K562 (cell line): ENCODE results near the gene MARCHF9. TPM values are rescaled to one million over a fixed set of nuclear protein-coding genes. Genes with fewer than 3 reads are reported as not detected.

Experiments used
- ATAC-seq: fragments of 200-7000 bp; cut with Tn5 transposase; 3 replicates; pipeline ENCODE4 v1.9.1; 2020; ENCODE audit warnings: moderate library complexity
- BruUV-seq: library from RNA; stranded (reverse); fragments of 400-500 nt; replicated peaks from 2 replicates; lab custom pipeline; 2021; lab: Mats Ljungman, UMichigan
- CTCF ChIA-PET: fragments of 300-600 bp; formaldehyde crosslinking; extraction: SDS; loops from one replicate; lab custom pipeline; 2021; ENCODE audit warnings: low intra/inter-chr PET ratio; lab: Yijun Ruan, JAX
- POLR2A ChIA-PET: fragments of 300-600, 350-650 bp; sonication (Branson Sonifier 250); formaldehyde crosslinking; extraction: SDS; loops from one replicate; lab custom pipeline; 2021; ENCODE audit warnings: antibody characterized with exemption, inconsistent platforms; lab: Yijun Ruan, JAX
- DNase-seq, 4 experiments: peaks; one replicate each; pipeline versions ENCODE4 v3.0.0 to v3.0.0-alpha.2; 2011 to 2018; ENCODE audit warnings: low spot score in 3 of 4, mixed read lengths in 3 of 4; ENCODE audit errors: extremely low read depth in 1 of 4
- FAIRE-seq: peaks from 2 replicates; lab custom pipeline; 2011; peaks lifted over from hg19 to GRCh38; lab: Jason Lieb, UNC
- H2AFZ ChIP-seq: 2 replicates; pipeline ENCODE4 v1.6.0; 2011; ENCODE audit warnings: low read depth, low read length, control low read depth, inconsistent platforms
- H3K27ac ChIP-seq: fragments of 200-600 bp; 3 replicates; pipeline ENCODE4 v1.8.0; 2011; ENCODE audit warnings: low read depth, mild to moderate bottlenecking, control low read depth, inconsistent platforms, low read length, moderate library complexity, mixed read lengths; ENCODE audit errors: extremely low read depth
- H3K27me3 ChIP-seq, 2 experiments: fragments of 300-600 bp in 1 of 2; 2 replicates in 1 of 2; 3 replicates in 1 of 2; pipeline versions ENCODE4 v1.6.0 to v1.8.0; 2011; ENCODE audit warnings: inconsistent platforms in 2 of 2, low read length in 2 of 2, mild to moderate bottlenecking in 1 of 2, mixed read lengths in 1 of 2, moderate library complexity in 1 of 2; ENCODE audit not compliant: control insufficient read depth in 2 of 2, insufficient read depth in 2 of 2
- H3K36me3 ChIP-seq: fragments of 300-600 bp; 3 replicates; pipeline ENCODE4 v1.8.0; 2011; ENCODE audit warnings: mild to moderate bottlenecking, low read length, inconsistent platforms; ENCODE audit not compliant: control insufficient read depth, insufficient read depth
- H3K4me1 ChIP-seq, 2 experiments: fragments of 200-600 bp in 1 of 2; replicated peaks in 1 of 2; 2 replicates in 1 of 2; 3 replicates in 1 of 2; pipeline versions ENCODE4 v1.5.1 to v1.8.0; 2011; ENCODE audit warnings: inconsistent platforms in 2 of 2, low read length in 2 of 2, mild to moderate bottlenecking in 1 of 2, mixed read lengths in 1 of 2, moderate library complexity in 1 of 2; ENCODE audit not compliant: control insufficient read depth in 2 of 2, insufficient read depth in 2 of 2
- H3K4me2 ChIP-seq: 2 replicates; pipeline ENCODE4 v1.6.1; 2011; ENCODE audit warnings: low read length, control low read depth, inconsistent platforms, mixed read lengths; ENCODE audit not compliant: insufficient read depth
- H3K4me3 ChIP-seq: fragments of 200-600 bp; sonication (generic), shearing (Covaris generic); 2 replicates; pipeline ENCODE4 v1.5.1; 2016; ENCODE audit warnings: control low read depth, inconsistent platforms
- H3K79me2 ChIP-seq: fragments of 200-600 bp; 3 replicates; pipeline ENCODE4 v1.8.0; 2011; ENCODE audit warnings: low read length, inconsistent platforms; ENCODE audit not compliant: control insufficient read depth, insufficient read depth
- H3K9ac ChIP-seq, 2 experiments: 2 replicates each; pipeline versions ENCODE4 v1.6.0 to v1.6.1; 2011; ENCODE audit warnings: low read depth in 2 of 2, low read length in 2 of 2, control low read depth in 1 of 2, inconsistent platforms in 1 of 2, mild to moderate bottlenecking in 1 of 2, mixed read lengths in 1 of 2; ENCODE audit not compliant: insufficient read depth in 1 of 2
- H3K9me1 ChIP-seq: one replicate; pipeline ENCODE4 v1.6.0; 2011; ENCODE audit warnings: inconsistent platforms, mild to moderate bottlenecking, low read length, moderate library complexity; ENCODE audit not compliant: control insufficient read depth, insufficient read depth
- H3K9me3 ChIP-seq: replicated peaks from 2 replicates; pipeline ENCODE4 v1.5.1; 2011; ENCODE audit warnings: low read depth, low read length, inconsistent platforms; ENCODE audit not compliant: control insufficient read depth, insufficient read depth
- H4K20me1 ChIP-seq: replicated peaks from 2 replicates; pipeline ENCODE4 v1.6.1; 2011; ENCODE audit warnings: low read length, inconsistent platforms, mixed read lengths; ENCODE audit not compliant: control insufficient read depth, insufficient read depth
- BHLHE40 ChIP-seq: IDR thresholded peaks from 2 replicates; pipeline ENCODE4 v1.6.1; 2011; ENCODE audit warnings: low read length, improper control_type of control experiment
- HSF4 ChIP-seq: fragments of 250-450 bp; sonication (Bioruptor Pico); IDR thresholded peaks from 2 replicates; pipeline ENCODE4 v2.1.2; 2022; ENCODE audit warnings: mild to moderate bottlenecking, moderate library complexity, borderline replicate concordance
- KHSRP ChIP-seq: fragments of 450-650 bp; IDR thresholded peaks from 2 replicates; pipeline ENCODE4 v1.6.1; 2017
- MCM3 ChIP-seq: fragments of 450-650 bp; IDR thresholded peaks from 2 replicates; pipeline ENCODE4 v1.6.1; 2016
- NR2F6 ChIP-seq: fragments of 450-650 bp; formaldehyde crosslinking; IDR thresholded peaks from 2 replicates; pipeline ENCODE4 v1.4.0; 2020; ENCODE audit warnings: mild to moderate bottlenecking
- PURB ChIP-seq: sonication (generic); formaldehyde crosslinking; IDR thresholded peaks from 2 replicates; pipeline ENCODE4 v1.9.0; 2021; ENCODE audit warnings: low read depth, mild to moderate bottlenecking, missing genetic modification reagents
- SREBF1 ChIP-seq: fragments of 150-350 bp; IDR thresholded peaks from 2 replicates; pipeline ENCODE4 v1.6.1; 2014; ENCODE audit warnings: antibody characterized with exemption, low read depth, low read length, borderline replicate concordance
- ZBED1 ChIP-seq: IDR thresholded peaks from 2 replicates; pipeline ENCODE4 v1.6.1; 2014
- ZNF124 ChIP-seq: sonication (generic); formaldehyde crosslinking; IDR thresholded peaks from 2 replicates; pipeline ENCODE4 v1.8.1; 2022; ENCODE audit warnings: missing genetic modification reagents
- ZNF347 ChIP-seq: fragments of 450-650 bp; formaldehyde crosslinking; IDR thresholded peaks from 2 replicates; pipeline ENCODE4 v1.4.0; 2020; ENCODE audit warnings: low read depth, mild to moderate bottlenecking, moderate library complexity
- ZNF584 ChIP-seq: fragments of 200-800 bp; sonication (Bioruptor generic); IDR thresholded peaks from 2 replicates; pipeline ENCODE4 v1.6.1; 2016; ENCODE audit warnings: low read depth, mild to moderate bottlenecking, missing genetic modification characterization, missing compliant biosample characterization
- ZNF785 ChIP-seq: fragments of 250-450 bp; sonication (Bioruptor Pico); IDR thresholded peaks from 2 replicates; pipeline ENCODE4 v1.4.0; 2020; ENCODE audit warnings: mild to moderate bottlenecking
- WGBS: fragments of 100-300 bp; shearing (Covaris generic); methylation state at CpG from one replicate; pipeline ENCODE4 v1.1.6; 2016; ENCODE audit warnings: low coverage, mixed read lengths; ENCODE audit not compliant: insufficient coverage; ENCODE audit errors: missing lambda C conversion rate; 5-methylcytosine and 5-hydroxymethylcytosine counted together
- in situ Hi-C: fragments of 300-500 bp; cut with MboI; formaldehyde crosslinking; loops from 4 replicates; pipeline ENCODE4 v1.15.0; 2018; ENCODE audit warnings: inconsistent platforms, mixed read lengths
- intact Hi-C: fragments of 100-400 bp; cut with micrococcal nuclease; formaldehyde crosslinking; loops from 2 replicates; pipeline ENCODE4 v1.14.2; 2022
- polyA plus RNA-seq, 8 experiments: library from polyadenylated mRNA; depleted of rRNA in 4 of 8; stranded (reverse) in 5 of 8; unstranded in 3 of 8; fragments of >200 nt; fragmentation: Nextera tagmentation in 2 of 8; fragmentation: Illumina TruSeq in 1 of 8; extraction: Ambion mirVana in 2 of 8; extraction: Trizol in 1 of 8; gene quantifications; 2 replicates each; pipeline versions ENCODE4 v1.2.1 to v1.2.3, GENCODE V29; 2011 to 2014; ENCODE audit warnings: inconsistent platforms in 1 of 8, missing spikeins in 1 of 8
- total RNA-seq, 7 experiments: library from RNA; depleted of rRNA in 6 of 7; stranded (reverse); fragments of >200 nt in 6 of 7; fragmentation: Illumina TruSeq in 2 of 7; extraction: Trizol in 2 of 7; gene quantifications; 2 replicates each; pipeline versions ENCODE4 v1.2.1 to v1.2.3, GENCODE V29; 2011 to 2021; ENCODE audit warnings: low replicate concordance in 1 of 7
- TF ChIP-seq, protein P1 (sequence below): fragments of 250-450 bp; sonication (Bioruptor Pico); IDR thresholded peaks from 2 replicates; pipeline ENCODE4 v1.5.0; 2022; ENCODE audit warnings: mild to moderate bottlenecking
- TF ChIP-seq, protein P2 (sequence below): fragments of 250-450 bp; sonication (Bioruptor Pico); IDR thresholded peaks from 2 replicates; pipeline ENCODE4 v1.8.0; 2022; ENCODE audit warnings: inconsistent platforms, mild to moderate bottlenecking, moderate library complexity, borderline replicate concordance
- TF ChIP-seq, protein P3 (sequence below): fragments of 450-650 bp; IDR thresholded peaks from 2 replicates; pipeline ENCODE4 v1.6.1; 2017; ENCODE audit warnings: antibody characterized with exemption
- TF ChIP-seq, protein P4 (sequence below): fragments of 250-450 bp; sonication (Bioruptor Pico); IDR thresholded peaks from 2 replicates; pipeline ENCODE4 v1.5.1; 2021; ENCODE audit warnings: mild to moderate bottlenecking

Gene MARCHF9
- total and polyA plus RNA-seq, 9 of the 15 experiments (the other 6 are each of a cell fraction or from before 2014, with no cell fraction given) = 0.80 to 12.4 (median 6.2) TPM

DNA sequence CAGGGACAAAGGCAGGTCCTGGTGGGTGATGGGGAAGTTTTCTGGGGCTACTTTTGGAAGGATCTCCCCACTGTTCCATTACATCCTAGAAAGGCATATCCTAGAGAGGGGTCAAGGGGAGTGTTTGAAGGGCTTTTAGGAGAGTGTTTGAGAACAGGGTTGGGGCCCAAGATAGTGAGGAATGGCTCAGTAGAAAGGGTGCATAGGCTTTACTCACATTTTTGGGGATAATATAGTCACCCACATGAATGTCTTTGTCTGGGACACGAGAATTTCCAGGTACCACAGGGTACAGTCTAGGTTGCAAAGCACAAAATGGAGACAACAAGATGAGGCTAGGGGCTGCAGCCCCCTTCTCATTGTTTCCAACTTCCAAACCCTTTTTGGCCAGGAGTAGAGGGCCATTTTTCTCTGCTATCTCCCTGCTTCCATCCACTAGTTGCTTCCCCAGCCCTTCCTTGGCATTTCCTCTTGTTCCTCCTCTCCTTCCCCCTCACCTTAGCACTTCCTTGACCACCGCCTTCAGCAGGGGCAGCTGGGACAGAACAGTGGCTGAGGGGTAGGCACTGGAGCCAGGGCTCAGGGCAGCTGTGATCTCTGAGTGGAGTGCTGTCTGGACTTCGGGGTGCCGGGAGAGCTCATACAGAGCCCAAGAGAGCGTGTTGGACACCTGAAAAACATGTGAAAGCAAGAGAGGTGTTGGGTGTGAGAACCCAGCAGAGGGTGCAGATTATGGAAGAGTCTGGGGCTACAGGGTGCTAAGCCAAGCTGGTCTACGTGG, 9.2 kb downstream of the MARCHF9 start:
- Histone ChIP-seq H3K4me2 (no peak overlapping the region), H3K4me1 (peaks cover 8 to 25% of the 10 kb centered on the region in 2 experiments), H3K9ac (0 out of 4 replicates have a peak overlapping the region, but pooled peaks of 1 of the 2 experiments have one; percentile 22), H3K9me1 (no peaks in the 10 kb centered on the region), H3K4me3 (no peak overlapping the region), H3K27ac (no peak overlapping the region), H3K36me3 (peaks cover 14% of the 10 kb centered on the region; the same call in 2 of the 3 replicates), H3K9me3 (no peaks in the 10 kb centered on the region), H3K79me2 (no peaks in the 10 kb centered on the region), H4K20me1 (no peaks in the 10 kb centered on the region), H2AFZ (no peak overlapping the region), H3K27me3 (no peaks in the 10 kb centered on the region)
- ATAC-seq (no peak), DNase-seq (no peak), FAIRE-seq (no peak)
- POLR2A ChIA-PET = interaction anchor here (0.7 kb wide), 2 partner anchors 8 to 122 kb away, joined by 3 to 5 read pairs; partner anchors contain the start of genes EEF1AKMT3 and METTL1
- CTCF ChIA-PET = no interaction called here
- TF ChIP-seq, protein P1, sequence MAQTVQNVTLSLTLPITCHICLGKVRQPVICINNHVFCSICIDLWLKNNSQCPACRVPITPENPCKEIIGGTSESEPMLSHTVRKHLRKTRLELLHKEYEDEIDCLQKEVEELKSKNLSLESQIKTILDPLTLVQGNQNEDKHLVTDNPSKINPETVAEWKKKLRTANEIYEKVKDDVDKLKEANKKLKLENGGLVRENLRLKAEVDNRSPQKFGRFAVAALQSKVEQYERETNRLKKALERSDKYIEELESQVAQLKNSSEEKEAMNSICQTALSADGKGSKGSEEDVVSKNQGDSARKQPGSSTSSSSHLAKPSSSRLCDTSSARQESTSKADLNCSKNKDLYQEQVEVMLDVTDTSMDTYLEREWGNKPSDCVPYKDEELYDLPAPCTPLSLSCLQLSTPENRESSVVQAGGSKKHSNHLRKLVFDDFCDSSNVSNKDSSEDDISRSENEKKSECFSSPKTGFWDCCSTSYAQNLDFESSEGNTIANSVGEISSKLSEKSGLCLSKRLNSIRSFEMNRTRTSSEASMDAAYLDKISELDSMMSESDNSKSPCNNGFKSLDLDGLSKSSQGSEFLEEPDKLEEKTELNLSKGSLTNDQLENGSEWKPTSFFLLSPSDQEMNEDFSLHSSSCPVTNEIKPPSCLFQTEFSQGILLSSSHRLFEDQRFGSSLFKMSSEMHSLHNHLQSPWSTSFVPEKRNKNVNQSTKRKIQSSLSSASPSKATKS = no peak
- TF ChIP-seq ZNF584 (CRISPR knock-in tag) (no peak), ZBED1 (no peak), SREBF1 (no peak), MCM3 (no peak), ZNF124 (CRISPR knock-in tag) (no peak), NR2F6 (no peak), ZNF347 (no peak), KHSRP (no peak), BHLHE40 (no peak), ZNF785 (CRISPR knock-in tag) (no peak), HSF4 (CRISPR knock-in tag) (no peak), PURB (CRISPR knock-in tag) (no peak)
- TF ChIP-seq, protein P2, sequence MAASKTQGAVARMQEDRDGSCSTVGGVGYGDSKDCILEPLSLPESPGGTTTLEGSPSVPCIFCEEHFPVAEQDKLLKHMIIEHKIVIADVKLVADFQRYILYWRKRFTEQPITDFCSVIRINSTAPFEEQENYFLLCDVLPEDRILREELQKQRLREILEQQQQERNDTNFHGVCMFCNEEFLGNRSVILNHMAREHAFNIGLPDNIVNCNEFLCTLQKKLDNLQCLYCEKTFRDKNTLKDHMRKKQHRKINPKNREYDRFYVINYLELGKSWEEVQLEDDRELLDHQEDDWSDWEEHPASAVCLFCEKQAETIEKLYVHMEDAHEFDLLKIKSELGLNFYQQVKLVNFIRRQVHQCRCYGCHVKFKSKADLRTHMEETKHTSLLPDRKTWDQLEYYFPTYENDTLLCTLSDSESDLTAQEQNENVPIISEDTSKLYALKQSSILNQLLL = no peak
- TF ChIP-seq, protein P3, sequence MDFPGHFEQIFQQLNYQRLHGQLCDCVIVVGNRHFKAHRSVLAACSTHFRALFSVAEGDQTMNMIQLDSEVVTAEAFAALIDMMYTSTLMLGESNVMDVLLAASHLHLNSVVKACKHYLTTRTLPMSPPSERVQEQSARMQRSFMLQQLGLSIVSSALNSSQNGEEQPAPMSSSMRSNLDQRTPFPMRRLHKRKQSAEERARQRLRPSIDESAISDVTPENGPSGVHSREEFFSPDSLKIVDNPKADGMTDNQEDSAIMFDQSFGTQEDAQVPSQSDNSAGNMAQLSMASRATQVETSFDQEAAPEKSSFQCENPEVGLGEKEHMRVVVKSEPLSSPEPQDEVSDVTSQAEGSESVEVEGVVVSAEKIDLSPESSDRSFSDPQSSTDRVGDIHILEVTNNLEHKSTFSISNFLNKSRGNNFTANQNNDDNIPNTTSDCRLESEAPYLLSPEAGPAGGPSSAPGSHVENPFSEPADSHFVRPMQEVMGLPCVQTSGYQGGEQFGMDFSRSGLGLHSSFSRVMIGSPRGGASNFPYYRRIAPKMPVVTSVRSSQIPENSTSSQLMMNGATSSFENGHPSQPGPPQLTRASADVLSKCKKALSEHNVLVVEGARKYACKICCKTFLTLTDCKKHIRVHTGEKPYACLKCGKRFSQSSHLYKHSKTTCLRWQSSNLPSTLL = no peak
- TF ChIP-seq, protein P4, sequence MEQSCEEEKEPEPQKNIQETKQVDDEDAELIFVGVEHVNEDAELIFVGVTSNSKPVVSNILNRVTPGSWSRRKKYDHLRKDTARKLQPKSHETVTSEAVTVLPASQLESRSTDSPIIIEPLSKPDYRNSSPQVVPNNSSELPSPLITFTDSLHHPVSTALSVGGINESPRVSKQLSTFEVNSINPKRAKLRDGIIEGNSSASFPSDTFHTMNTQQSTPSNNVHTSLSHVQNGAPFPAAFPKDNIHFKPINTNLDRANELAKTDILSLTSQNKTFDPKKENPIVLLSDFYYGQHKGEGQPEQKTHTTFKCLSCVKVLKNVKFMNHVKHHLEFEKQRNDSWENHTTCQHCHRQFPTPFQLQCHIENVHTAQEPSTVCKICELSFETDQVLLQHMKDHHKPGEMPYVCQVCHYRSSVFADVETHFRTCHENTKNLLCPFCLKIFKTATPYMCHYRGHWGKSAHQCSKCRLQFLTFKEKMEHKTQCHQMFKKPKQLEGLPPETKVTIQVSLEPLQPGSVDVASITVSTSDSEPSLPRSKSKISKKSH = no peak
- 58% methylated on average over 6 of the region's 6 CpGs for WGBS
- BruUV-seq = no TSS peak
- intact Hi-C loops (no loop called here), in situ Hi-C loops (no loop called here)
